ENCODE data around the gene PGLYRP1.
A peak's percentile ranks its signal among the peaks of the same experiment; 100 is the strongest.

The PGLYRP1 gene

DNA sequence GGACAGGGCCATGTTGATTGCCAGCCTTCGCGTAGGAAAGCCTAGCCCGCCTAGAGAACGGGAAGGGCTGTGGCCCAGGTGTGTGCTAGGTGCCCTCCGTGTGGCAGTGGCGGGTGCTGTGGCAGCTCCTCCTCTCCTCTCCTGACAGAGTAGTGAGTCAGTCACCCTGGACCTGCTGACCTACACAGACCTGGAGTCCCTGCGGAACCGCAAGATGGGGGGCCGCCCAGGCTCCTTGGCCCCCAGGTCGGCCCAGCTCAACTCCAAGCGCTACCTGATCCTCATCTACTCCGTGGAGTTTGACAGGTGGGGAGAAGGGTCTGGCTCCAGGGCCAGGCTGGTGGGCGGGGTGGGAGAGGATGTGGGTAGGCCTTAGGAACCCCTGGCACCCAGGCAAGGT, 16.4 kb downstream of the PGLYRP1 start:
- TF ChIP-seq, protein P1, sequence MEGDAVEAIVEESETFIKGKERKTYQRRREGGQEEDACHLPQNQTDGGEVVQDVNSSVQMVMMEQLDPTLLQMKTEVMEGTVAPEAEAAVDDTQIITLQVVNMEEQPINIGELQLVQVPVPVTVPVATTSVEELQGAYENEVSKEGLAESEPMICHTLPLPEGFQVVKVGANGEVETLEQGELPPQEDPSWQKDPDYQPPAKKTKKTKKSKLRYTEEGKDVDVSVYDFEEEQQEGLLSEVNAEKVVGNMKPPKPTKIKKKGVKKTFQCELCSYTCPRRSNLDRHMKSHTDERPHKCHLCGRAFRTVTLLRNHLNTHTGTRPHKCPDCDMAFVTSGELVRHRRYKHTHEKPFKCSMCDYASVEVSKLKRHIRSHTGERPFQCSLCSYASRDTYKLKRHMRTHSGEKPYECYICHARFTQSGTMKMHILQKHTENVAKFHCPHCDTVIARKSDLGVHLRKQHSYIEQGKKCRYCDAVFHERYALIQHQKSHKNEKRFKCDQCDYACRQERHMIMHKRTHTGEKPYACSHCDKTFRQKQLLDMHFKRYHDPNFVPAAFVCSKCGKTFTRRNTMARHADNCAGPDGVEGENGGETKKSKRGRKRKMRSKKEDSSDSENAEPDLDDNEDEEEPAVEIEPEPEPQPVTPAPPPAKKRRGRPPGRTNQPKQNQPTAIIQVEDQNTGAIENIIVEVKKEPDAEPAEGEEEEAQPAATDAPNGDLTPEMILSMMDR (conservative IDR thresholded peaks at IDR 0.05; ENCODE audit: control insufficient read depth, insufficient read depth, low read depth, low read length) = no peak
- H3K4me3 ChIP-seq (ENCODE audit: control insufficient read depth, low read depth, low read length) = no peak overlapping the region
- DNase-seq (ENCODE audit: low read depth) = no peak

DNA sequence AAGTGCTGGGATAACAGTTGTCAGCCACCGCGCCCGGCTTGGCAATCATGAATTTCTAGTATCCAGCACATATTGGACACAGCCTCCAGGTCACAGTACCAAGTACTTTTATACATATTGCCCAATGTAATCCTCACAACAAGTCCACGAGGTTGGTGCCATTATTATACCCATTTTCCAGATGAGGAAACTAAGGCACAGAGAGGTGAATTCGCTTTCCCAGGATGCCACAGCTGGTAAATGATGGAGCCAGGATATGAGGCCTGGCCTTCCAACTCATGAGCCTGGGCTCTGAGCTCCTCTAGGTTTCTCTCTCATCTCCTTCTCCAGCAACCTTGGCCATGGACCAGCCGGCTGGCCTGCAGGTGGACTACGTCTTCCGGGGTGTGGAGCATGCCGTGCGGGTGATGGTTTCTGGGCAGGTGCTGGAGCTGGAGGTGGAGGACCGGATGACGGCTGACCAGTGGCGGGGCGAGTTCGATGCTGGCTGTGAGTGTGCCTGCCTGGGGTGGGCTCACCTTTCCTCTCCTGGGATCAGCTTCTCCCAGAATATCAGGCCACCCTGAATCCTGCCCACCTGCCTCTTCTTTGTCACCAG, 20.1 kb downstream of the PGLYRP1 start:
- TF ChIP-seq, protein P1 (conservative IDR thresholded peaks at IDR 0.05; ENCODE audit: control insufficient read depth, insufficient read depth, low read depth, low read length) = no peak
- no peak for DNase-seq (ENCODE audit: low read depth)
- H3K4me3 ChIP-seq (ENCODE audit: control insufficient read depth, low read depth, low read length) = no peak overlapping the region

DNA sequence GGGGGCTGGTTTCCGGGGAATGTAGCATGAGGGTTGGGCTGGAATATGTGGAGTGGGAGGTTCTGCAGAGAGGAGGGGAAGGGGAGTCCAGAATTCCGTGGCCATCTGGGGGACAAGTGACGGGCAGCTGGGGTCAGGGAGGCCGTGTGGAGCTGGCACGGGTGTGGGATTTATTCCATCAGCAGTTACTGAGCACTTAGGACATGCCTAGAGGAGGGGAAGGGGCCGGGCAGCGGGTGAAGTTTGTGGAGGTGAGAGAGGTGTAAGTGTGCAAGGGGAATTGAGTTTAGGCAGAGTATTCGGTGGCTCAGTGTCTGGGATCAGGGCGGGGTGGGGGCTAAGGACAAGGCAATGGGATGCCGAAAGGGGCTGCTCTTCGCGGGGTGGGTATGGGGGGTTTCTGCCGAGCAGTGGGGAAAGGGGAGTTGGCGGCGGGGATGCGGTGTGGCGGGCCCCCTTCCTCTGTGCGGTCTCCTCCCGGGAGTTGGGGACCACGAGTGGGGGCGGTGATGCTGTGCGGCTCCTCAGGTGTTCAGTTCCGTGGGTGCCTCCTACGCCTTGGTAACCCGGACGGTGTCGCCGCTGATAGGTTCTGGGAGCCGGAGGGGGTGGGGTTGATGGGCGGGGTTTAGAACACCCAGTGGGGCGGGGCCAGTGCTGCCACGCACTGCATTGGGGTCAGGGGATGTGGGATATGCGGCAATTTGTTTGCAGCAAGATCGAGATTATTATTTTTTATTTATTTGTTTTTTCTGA, 22.2 kb downstream of the PGLYRP1 start:
- DNase-seq (ENCODE audit: low read depth) = peak; percentile 5
- TF ChIP-seq, protein P1 (conservative IDR thresholded peaks at IDR 0.05; ENCODE audit: control insufficient read depth, insufficient read depth, low read depth, low read length) = no peak
- H3K4me3 ChIP-seq (ENCODE audit: control insufficient read depth, low read depth, low read length) = peak overlapping the region; percentile 4

- TF ChIP-seq, protein P1 (conservative IDR thresholded peaks at IDR 0.05; ENCODE audit: control insufficient read depth, insufficient read depth, low read depth, low read length) = no peak
- H3K4me3 ChIP-seq (ENCODE audit: control insufficient read depth, low read depth, low read length) = no peak overlapping the region
- DNase-seq (ENCODE audit: low read depth) = peak; percentile 51
Measured at GRCh38 chr19:45999653-46000121, 23.2 kb downstream of the PGLYRP1 start.

- no peak for DNase-seq (ENCODE audit: low read depth)
- H3K4me3 ChIP-seq (ENCODE audit: control insufficient read depth, low read depth, low read length) = no peak overlapping the region
- TF ChIP-seq, protein P1 (conservative IDR thresholded peaks at IDR 0.05; ENCODE audit: control insufficient read depth, insufficient read depth, low read depth, low read length) = no peak
Measured at GRCh38 chr19:45998834-45999233, 24.0 kb downstream of the PGLYRP1 start.

DNA sequence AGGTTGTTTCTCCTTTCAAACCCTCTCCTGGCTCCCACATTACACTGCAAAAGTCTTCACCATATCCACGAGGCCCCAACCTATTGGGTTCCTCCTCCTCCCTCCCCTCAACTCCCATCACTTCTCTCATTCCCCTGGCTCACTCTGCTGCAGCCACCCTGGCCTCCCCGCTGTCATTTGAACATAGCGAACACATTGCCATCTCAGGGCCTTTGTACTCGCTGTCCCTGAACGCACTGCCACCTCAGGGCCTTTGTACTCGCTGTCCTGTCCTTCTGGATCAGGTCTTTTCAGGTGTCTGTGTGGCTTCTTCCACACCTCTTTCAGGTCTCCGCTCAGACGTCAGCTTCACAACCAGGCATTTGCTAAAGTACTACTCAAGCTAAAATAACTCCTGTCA, 25.9 kb downstream of the PGLYRP1 start:
- TF ChIP-seq, protein P1 (conservative IDR thresholded peaks at IDR 0.05; ENCODE audit: control insufficient read depth, insufficient read depth, low read depth, low read length) = no peak
- no peak for DNase-seq (ENCODE audit: low read depth)
- H3K4me3 ChIP-seq (ENCODE audit: control insufficient read depth, low read depth, low read length) = no peak overlapping the region

Data from fibroblast of mammary gland (primary cell).